HEK293T (cell line): ENCODE measurements around the gene MYH10.

Source experiments
- ARNT ChIP-seq: fragments of 450-650 bp; IDR thresholded peaks from 2 replicates; pipeline ENCODE4 v1.6.1; 2017; ENCODE audit warnings: mild to moderate bottlenecking
- BHLHE40 ChIP-seq: fragments of 450-650 bp; IDR thresholded peaks from 2 replicates; pipeline ENCODE4 v1.6.1; 2016; ENCODE audit warnings: mild to moderate bottlenecking, moderate library complexity, borderline replicate concordance
- CTBP1 ChIP-seq: fragments of 450-650 bp; IDR thresholded peaks from 2 replicates; pipeline ENCODE4 v1.6.1; 2016; ENCODE audit warnings: borderline replicate concordance
- ELF4 ChIP-seq: fragments of 450-650 bp; IDR thresholded peaks from 2 replicates; pipeline ENCODE4 v1.6.1; 2017; ENCODE audit warnings: antibody characterized with exemption
- FOXA1 ChIP-seq: fragments of 450-650 bp; IDR thresholded peaks from 2 replicates; pipeline ENCODE4 v1.6.1; 2016; ENCODE audit warnings: mild to moderate bottlenecking
- FOXK2 ChIP-seq: fragments of 450-650 bp; IDR thresholded peaks from 2 replicates; pipeline ENCODE4 v1.6.1; 2016; ENCODE audit warnings: mild to moderate bottlenecking
- FOXM1 ChIP-seq: fragments of 450-650 bp; IDR thresholded peaks from 2 replicates; pipeline ENCODE4 v1.6.1; 2017; ENCODE audit warnings: mild to moderate bottlenecking, borderline replicate concordance
- HDGF ChIP-seq: fragments of 450-650 bp; IDR thresholded peaks from 2 replicates; pipeline ENCODE4 v1.6.1; 2017; ENCODE audit warnings: antibody characterized with exemption, borderline replicate concordance
- LEF1 ChIP-seq: fragments of 450-650 bp; IDR thresholded peaks from 2 replicates; pipeline ENCODE4 v1.6.1; 2017; ENCODE audit warnings: mild to moderate bottlenecking, borderline replicate concordance
- NFRKB ChIP-seq: fragments of 450-650 bp; IDR thresholded peaks from 2 replicates; pipeline ENCODE4 v1.6.1; 2016; ENCODE audit warnings: mild to moderate bottlenecking, moderate library complexity
- SP1 ChIP-seq: fragments of 450-650 bp; IDR thresholded peaks from 2 replicates; pipeline ENCODE4 v1.6.1; 2017
- SUZ12 ChIP-seq: fragments of 450-650 bp; IDR thresholded peaks from 2 replicates; pipeline ENCODE4 v1.6.1; 2016; ENCODE audit warnings: mild to moderate bottlenecking
- TARDBP ChIP-seq: fragments of 450-650 bp; IDR thresholded peaks from 2 replicates; pipeline ENCODE4 v1.6.1; 2016
- ZNF384 ChIP-seq: fragments of 450-650 bp; IDR thresholded peaks from 2 replicates; pipeline ENCODE4 v1.6.1; 2016

DNA sequence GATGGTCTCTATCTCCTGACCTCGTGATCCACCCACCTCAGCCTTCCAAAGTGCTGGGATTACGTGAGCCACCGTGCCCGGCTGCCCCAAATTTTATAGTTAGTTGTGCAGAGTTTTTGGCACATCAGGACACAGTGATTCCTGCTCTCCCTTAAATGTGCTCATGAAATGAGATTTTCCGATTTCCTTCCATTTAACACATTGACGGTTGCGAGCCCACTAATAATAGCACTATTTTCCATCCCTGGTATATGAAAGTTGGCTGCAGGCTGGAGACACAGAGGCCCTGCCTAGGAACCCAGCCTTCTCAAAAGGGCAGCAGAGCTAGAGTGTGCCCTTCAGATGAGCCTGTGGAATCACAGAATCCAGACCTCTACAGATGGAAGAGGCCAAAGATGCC lies 17.4 kb upstream of the MYH10 start:
- TF ChIP-seq ARNT (no peak), CTBP1 (no peak), TARDBP (no peak), SP1 (no peak), SUZ12 (no peak), HDGF (no peak), FOXK2 (no peak), ZNF384 (no peak), FOXA1 (no peak), FOXM1 (no peak), NFRKB (no peak), BHLHE40 (no peak), LEF1 (no peak), ELF4 (no peak)
